Measurements from ENCODE around the gene MRPL12.
A peak's percentile ranks its signal among the peaks of the same experiment; 100 is the strongest.

MRPL12 gene

GRCh38 chr17:81697261-81698044, 5.7 kb upstream of the MRPL12 start:
- H2AFZ ChIP-seq (ENCODE audit: low read length), result no peak overlapping the region
- H3K9ac ChIP-seq (ENCODE audit: low read length), result no peak overlapping the region
- H3K27me3 ChIP-seq (replicated peaks; ENCODE audit: insufficient read depth, low read length), result no peaks in the 10 kb centered on the region
- no peak overlapping the region for H3K4me2 ChIP-seq (ENCODE audit: low read depth, low read length)
- H3K27ac ChIP-seq (ENCODE audit: low read length), result no peak overlapping the region
- DNase-seq, result no peak
- no peak overlapping the region for H3K4me3 ChIP-seq (ENCODE audit: low read length)
- H3K79me2 ChIP-seq (ENCODE audit: low read length), result peaks cover 45% of the 10 kb centered on the region
- TF ChIP-seq, protein P1, sequence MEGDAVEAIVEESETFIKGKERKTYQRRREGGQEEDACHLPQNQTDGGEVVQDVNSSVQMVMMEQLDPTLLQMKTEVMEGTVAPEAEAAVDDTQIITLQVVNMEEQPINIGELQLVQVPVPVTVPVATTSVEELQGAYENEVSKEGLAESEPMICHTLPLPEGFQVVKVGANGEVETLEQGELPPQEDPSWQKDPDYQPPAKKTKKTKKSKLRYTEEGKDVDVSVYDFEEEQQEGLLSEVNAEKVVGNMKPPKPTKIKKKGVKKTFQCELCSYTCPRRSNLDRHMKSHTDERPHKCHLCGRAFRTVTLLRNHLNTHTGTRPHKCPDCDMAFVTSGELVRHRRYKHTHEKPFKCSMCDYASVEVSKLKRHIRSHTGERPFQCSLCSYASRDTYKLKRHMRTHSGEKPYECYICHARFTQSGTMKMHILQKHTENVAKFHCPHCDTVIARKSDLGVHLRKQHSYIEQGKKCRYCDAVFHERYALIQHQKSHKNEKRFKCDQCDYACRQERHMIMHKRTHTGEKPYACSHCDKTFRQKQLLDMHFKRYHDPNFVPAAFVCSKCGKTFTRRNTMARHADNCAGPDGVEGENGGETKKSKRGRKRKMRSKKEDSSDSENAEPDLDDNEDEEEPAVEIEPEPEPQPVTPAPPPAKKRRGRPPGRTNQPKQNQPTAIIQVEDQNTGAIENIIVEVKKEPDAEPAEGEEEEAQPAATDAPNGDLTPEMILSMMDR (IDR thresholded peaks at IDR 0.05; ENCODE audit: low read length), result no peak
- no peak for TF ChIP-seq EZH2phosphoT487 (IDR thresholded peaks at IDR 0.05; ENCODE audit: low read length)
- TF ChIP-seq EZH2 (optimal IDR thresholded peaks at IDR 0.05; ENCODE audit: low read depth, low read length), result no peak
- peaks cover 12% of the 10 kb centered on the region for H3F3A ChIP-seq (ENCODE audit: insufficient read depth, low read length)
- H3K4me1 ChIP-seq (ENCODE audit: low read length), result peaks cover 10% of the 10 kb centered on the region
- H3K9me3 ChIP-seq (replicated peaks; ENCODE audit: insufficient read depth, low read length), result no peaks in the 10 kb centered on the region
- no peaks in the 10 kb centered on the region; the same call in 1 of the 2 replicates for H4K20me1 ChIP-seq (ENCODE audit: insufficient read depth, low read length)
- no peaks in the 10 kb centered on the region for H3K9me2 ChIP-seq (replicated peaks; ENCODE audit: insufficient read depth, low read length)
- H3K36me3 ChIP-seq (replicated peaks; ENCODE audit: insufficient read depth, low read length), result no peaks in the 10 kb centered on the region; the same call in 1 of the 2 replicates

- peaks cover 3% of the 10 kb centered on the region; the same call in 1 of the 2 replicates for H3K36me3 ChIP-seq (replicated peaks; ENCODE audit: insufficient read depth, low read length)
- peaks cover 16% of the 10 kb centered on the region for H3F3A ChIP-seq (ENCODE audit: insufficient read depth, low read length)
- H3K9me3 ChIP-seq (replicated peaks; ENCODE audit: insufficient read depth, low read length), result no peaks in the 10 kb centered on the region
- DNase-seq, result no peak
- no peak overlapping the region for H3K9ac ChIP-seq (ENCODE audit: low read length)
- H3K4me1 ChIP-seq (ENCODE audit: low read length), result peaks cover 15% of the 10 kb centered on the region
- no peaks in the 10 kb centered on the region for H3K27me3 ChIP-seq (replicated peaks; ENCODE audit: insufficient read depth, low read length)
- no peak overlapping the region for H3K27ac ChIP-seq (ENCODE audit: low read length)
- H3K9me2 ChIP-seq (replicated peaks; ENCODE audit: insufficient read depth, low read length), result no peaks in the 10 kb centered on the region
- peaks cover 75% of the 10 kb centered on the region for H3K79me2 ChIP-seq (ENCODE audit: low read length)
- TF ChIP-seq, protein P1 (IDR thresholded peaks at IDR 0.05; ENCODE audit: low read length), result no peak
- TF ChIP-seq EZH2phosphoT487 (IDR thresholded peaks at IDR 0.05; ENCODE audit: low read length), result no peak
- TF ChIP-seq EZH2 (optimal IDR thresholded peaks at IDR 0.05; ENCODE audit: low read depth, low read length), result no peak
- peak overlapping the region; percentile 99 for H3K4me2 ChIP-seq (ENCODE audit: low read depth, low read length)
- H3K4me3 ChIP-seq (ENCODE audit: low read length), result no peak overlapping the region
- no peaks in the 10 kb centered on the region; the same call in 1 of the 2 replicates for H4K20me1 ChIP-seq (ENCODE audit: insufficient read depth, low read length)
- H2AFZ ChIP-seq (ENCODE audit: low read length), result no peak overlapping the region
Observed at GRCh38 chr17:81700353-81701287, 2.5 kb upstream of the MRPL12 start.

GRCh38 chr17:81701288-81702071, 1.7 kb upstream of the MRPL12 start:
- Histone ChIP-seq H3K27me3 (replicated peaks; ENCODE audit: insufficient read depth, low read length) (no peaks in the 10 kb centered on the region), H3K9me2 (replicated peaks; ENCODE audit: insufficient read depth, low read length) (no peaks in the 10 kb centered on the region), H3K4me2 (ENCODE audit: low read depth, low read length) (peak overlapping the region; percentile 99), H3K4me1 (ENCODE audit: low read length) (peaks cover 15% of the 10 kb centered on the region), H3K9me3 (replicated peaks; ENCODE audit: insufficient read depth, low read length) (no peaks in the 10 kb centered on the region), H3K79me2 (ENCODE audit: low read length) (peaks cover 84% of the 10 kb centered on the region), H3F3A (ENCODE audit: insufficient read depth, low read length) (peaks cover 16% of the 10 kb centered on the region), H3K4me3 (ENCODE audit: low read length) (peak overlapping the region; percentile 97), H2AFZ (ENCODE audit: low read length) (no peak overlapping the region), H3K36me3 (replicated peaks; ENCODE audit: insufficient read depth, low read length) (peaks cover 8% of the 10 kb centered on the region), H4K20me1 (ENCODE audit: insufficient read depth, low read length) (no peaks in the 10 kb centered on the region; the same call in 1 of the 2 replicates), H3K9ac (ENCODE audit: low read length) (peak overlapping the region; percentile 99; the same call in 1 of the 2 replicates), H3K27ac (ENCODE audit: low read length) (peak overlapping the region; percentile 88; the same call in 1 of the 2 replicates)
- DNase-seq, result peak; percentile 39
- TF ChIP-seq EZH2phosphoT487 (IDR thresholded peaks at IDR 0.05; ENCODE audit: low read length) (no peak), EZH2 (optimal IDR thresholded peaks at IDR 0.05; ENCODE audit: low read depth, low read length) (no peak)
- TF ChIP-seq, protein P1 (IDR thresholded peaks at IDR 0.05; ENCODE audit: low read length), result peak; percentile 34

Data from MM.1S (cell line).